ENCODE results near the gene PCBP4.

DNA sequence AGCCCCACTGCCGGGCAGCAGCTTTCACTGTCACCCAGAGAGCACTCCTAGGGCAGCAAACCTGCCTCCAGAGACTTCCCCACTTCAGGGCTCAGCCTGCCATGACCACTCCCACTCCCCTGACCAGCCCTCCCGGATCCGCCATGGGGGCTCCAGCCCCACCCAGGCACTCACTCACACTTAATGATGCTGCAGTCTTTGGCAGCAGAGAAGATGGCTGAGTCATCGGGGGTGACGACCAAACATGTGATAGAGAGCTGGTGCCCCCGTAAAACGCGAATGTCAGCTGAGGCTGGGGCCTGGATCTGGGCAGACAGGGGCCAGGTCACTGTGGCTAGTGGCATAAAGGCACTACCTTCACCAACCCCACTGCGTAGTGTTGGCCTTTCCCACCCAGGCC lies 30.2 kb downstream of the PCBP4 start:
- TF ChIP-seq CTCF (IDR thresholded peaks at IDR 0.05) (no peak), POLR2A (IDR thresholded peaks at IDR 0.05) (no peak)
